ENCODE results near the gene RAPGEFL1.
A peak's percentile ranks its signal among the peaks of the same experiment; 100 is the strongest.
"Not testable (repeated sequence)": the region's sequence is repeated elsewhere in the genome, so short reads cannot be mapped to it uniquely, and the experiment has no call there.

Gene RAPGEFL1

GRCh38 chr17:40173778-40174135 is 3.5 kb upstream of the RAPGEFL1 start:
- no peak for DNase-seq (ENCODE audit: low spot score)

GRCh38 chr17:40174514-40174913 is 2.8 kb upstream of the RAPGEFL1 start:
- no peak for DNase-seq (ENCODE audit: low spot score)

GRCh38 chr17:40175928-40176753 is 1.1 kb upstream of the RAPGEFL1 start:
- DNase-seq (ENCODE audit: low spot score): no peak

GRCh38 chr17:40176754-40177110 is 538 bp upstream of the RAPGEFL1 start:
- DNase-seq (ENCODE audit: low spot score): no peak

- no peak for DNase-seq (ENCODE audit: low spot score)
Measured at GRCh38 chr17:40178021-40178601, 841 bp downstream of the RAPGEFL1 start.

DNA sequence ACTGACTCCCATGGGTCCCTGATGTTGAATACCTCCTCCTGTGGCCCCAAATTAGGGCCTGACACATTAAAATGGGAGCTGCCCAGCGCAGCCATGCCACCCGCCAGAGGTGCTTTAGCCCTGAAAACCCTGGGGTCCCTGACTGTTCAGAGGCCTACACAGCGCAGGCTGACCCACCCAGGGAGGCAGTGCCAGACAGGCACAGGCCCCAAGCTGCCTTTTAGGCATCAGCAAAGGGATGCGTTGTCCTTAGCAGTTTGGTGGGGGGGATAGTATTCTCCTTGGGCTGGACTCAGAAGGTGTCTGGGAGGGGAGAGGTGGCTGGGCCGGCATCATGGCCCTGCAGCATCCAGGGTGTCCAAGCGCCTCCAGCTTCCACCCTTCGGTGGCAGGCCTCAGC is 1.4 kb downstream of the RAPGEFL1 start:
- DNase-seq (ENCODE audit: low spot score): no peak

- DNase-seq (ENCODE audit: low spot score): no peak
Measured at GRCh38 chr17:40179923-40180659, 2.8 kb downstream of the RAPGEFL1 start.

GRCh38 chr17:40180694-40181093 is 3.4 kb downstream of the RAPGEFL1 start:
- no peak for DNase-seq (ENCODE audit: low spot score)

DNA sequence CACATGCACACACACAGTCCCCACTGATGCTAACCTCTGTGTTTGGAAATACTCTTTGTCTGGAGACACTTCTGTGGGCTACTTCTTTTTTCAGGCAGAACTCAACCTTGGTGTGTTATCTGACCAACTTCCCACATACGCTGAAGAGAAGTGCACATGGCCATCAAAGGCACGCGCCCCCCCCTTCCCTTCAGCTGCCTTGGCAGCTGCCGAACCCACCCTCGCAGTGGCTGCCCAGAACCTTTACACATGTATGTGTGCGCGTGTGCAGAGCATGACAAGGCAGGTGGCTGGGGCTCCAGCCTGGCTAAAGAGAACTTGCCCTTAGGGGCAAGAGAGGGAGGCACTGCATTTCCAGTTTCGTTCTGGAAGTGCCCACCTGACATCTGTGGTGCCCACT is 3.9 kb downstream of the RAPGEFL1 start:
- DNase-seq (ENCODE audit: low spot score): no peak

- DNase-seq (ENCODE audit: low spot score): no peak
Measured at GRCh38 chr17:40182606-40183005, 5.3 kb downstream of the RAPGEFL1 start.

GRCh38 chr17:40187238-40187637 is 10.0 kb downstream of the RAPGEFL1 start:
- DNase-seq (ENCODE audit: low spot score): no peak

GRCh38 chr17:40188694-40189093 is 11.4 kb downstream of the RAPGEFL1 start:
- DNase-seq (ENCODE audit: low spot score): no peak

GRCh38 chr17:40190197-40191021 is 13.1 kb downstream of the RAPGEFL1 start:
- peak; percentile 88 for DNase-seq (ENCODE audit: low spot score)

DNA sequence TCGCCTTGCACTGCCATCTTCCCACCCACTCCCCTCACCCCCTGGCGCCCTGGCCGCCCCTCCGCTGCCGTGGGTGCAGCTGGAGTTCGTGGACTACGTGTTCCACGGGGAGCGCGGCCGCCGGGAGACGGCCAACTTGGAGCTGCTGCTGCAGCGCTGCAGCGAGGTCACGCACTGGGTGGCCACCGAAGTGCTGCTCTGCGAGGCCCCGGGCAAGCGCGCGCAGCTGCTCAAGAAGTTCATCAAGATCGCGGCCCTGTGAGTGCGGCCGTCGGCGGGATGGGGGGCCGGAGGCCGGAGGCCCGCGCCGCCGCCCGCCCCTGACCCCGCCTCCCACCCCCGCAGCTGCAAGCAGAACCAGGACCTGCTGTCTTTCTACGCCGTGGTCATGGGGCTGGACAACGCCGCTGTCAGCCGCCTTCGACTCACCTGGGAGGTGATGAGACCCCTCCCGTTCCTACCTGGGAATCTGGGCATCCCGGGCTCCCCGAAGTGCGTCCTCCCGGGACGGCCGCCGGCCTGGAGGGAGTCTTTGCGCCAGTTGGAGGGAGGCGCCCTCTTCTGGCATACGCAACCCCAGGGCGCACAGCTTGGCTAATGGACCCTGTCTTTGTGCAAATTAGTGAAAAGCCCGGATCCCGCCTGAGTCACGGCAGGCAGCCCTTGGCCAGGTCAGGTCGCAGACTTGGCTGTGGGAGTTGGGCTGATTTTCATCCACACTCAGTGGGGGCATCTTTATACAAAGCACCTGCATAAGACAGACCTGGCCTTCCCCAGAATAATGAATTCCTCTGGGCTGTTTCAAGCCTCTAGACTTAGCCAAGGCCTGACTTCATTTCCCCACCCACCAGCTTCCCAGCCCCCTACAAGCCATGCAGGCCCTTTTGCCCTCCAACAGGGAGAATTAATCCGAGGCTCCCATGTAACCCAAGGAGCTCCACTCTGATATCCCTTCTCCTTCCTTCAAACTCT is 14.3 kb downstream of the RAPGEFL1 start:
- peak; percentile 80 for DNase-seq (ENCODE audit: low spot score)

DNA sequence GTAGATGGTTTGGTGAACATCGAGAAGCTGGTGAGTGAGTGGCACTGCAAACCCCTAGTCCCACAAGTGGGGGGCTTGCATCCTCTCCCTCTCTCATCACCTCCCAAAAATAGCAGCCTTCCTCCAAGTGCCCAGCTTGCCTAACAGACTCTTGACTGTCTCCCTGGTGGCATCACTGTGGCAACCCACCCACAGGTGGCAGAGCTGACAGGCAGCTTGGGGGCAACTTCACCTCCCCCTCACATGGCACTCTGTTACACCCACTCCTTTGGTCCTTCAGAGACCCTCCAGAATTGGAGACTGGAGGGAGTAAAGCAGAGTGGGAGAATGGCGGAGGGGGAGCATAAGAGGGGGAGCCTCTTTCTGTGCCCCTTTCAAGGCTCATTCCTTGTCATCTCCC is 15.7 kb downstream of the RAPGEFL1 start:
- no peak for DNase-seq (ENCODE audit: low spot score)

DNA sequence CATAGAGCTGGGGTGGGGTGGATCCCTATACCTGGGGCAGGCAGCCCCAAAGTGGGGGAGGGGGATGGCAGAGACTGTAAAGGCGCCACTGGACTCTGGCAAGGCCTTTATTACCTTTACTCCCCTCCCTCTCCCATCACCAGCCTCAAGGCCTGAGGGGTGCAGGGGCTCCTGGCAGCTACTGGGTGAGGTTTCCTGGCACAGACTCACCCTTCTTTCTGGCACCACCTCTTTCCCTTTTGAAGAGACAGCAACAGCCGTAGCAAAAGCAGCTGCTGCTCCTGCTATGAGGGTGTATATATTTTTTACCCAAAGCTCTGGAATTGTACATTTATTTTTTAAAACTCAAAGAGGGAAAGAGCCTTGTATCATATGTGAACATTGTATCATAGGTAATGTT is 17.6 kb downstream of the RAPGEFL1 start:
- DNase-seq (ENCODE audit: low spot score): no peak

DNA sequence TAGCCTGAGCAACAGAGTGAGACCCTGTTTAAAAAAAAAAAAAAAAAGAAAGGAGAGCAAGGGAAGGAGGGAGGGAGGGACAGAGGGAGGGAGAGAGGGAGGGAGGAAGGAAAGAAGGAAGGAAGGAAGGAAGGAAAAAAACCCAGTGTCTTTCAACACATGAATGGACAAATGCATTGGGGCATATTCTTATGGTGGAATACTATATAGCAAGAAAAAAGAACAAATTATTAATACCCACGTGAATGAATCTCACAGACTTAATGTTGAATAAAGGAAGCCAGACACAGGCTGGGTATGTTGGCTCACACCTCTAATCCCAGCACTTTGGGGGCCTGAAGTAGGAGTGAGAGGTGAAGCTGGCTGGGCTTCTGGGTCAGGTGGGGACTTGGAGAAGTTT is 20.3 kb downstream of the RAPGEFL1 start:
- DNase-seq (ENCODE audit: low spot score): no peak

GRCh38 chr17:40197965-40198456 is 20.7 kb downstream of the RAPGEFL1 start:
- DNase-seq (ENCODE audit: low spot score): not testable (repeated sequence)

- DNase-seq (ENCODE audit: low spot score): no peak
Measured at GRCh38 chr17:40198576-40198975, 21.3 kb downstream of the RAPGEFL1 start.

- no peak for DNase-seq (ENCODE audit: low spot score)
Measured at GRCh38 chr17:40203131-40203530, 25.9 kb downstream of the RAPGEFL1 start.

- DNase-seq (ENCODE audit: low spot score): not testable (repeated sequence)
Measured at GRCh38 chr17:40206193-40206592, 28.9 kb downstream of the RAPGEFL1 start.

Measured in HuH-7 (cell line).